ENCODE data around the gene CAMK2B. TPM values are rescaled to one million over a fixed set of nuclear protein-coding genes. Genes with fewer than 3 reads are reported as not detected.
"Not testable (repeated sequence)": the region's sequence is repeated elsewhere in the genome, so short reads cannot be mapped to it uniquely, and the experiment has no call there.

Gene CAMK2B
- total RNA-seq, 2 donors from 2014 or later: 0.42 to 0.80 TPM

DNA sequence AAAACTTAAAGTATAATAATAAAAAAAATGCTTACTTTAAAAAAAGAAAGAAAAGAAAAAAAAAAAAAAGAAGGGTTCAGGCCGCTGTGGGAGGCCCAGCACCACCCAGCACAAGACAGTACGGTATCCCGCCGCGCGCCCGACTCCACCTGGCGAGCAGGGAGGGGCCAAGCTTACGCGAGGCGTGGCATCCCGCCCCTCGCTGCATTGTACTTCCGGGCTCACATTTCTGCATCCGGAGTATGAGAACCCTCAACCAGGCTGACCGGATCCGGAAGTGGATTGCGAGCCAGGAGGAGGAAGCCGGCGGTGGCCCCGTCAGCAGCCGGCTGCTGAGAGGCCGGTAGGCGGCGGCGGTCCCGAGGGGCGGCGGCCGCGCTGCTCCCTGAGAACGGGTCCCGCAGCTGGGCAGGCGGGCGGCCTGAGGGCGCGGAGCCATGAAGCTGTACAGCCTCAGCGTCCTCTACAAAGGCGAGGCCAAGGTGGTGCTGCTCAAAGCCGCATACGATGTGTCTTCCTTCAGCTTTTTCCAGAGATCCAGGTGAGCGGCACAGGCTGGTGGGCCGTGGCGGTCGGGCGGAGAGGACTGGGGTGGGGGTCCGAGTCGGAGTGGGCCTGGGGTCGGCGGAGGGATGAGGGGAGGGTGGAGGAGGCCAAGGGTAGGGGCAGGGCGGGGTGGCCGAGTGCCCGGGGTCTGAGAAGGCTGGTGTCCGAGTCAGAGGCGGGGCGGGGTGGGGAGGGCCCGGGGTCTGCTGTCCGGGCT, 124.5 kb downstream of the CAMK2B start, which contains the start of gene YKT6:
Gene YKT6 (plus strand): TSS at position 280 of the 763 bp plus-strand sequence. CDS start 158 bp downstream, at position 438.
- Histone ChIP-seq H3K4me1 (peaks cover 4% of the 10 kb centered on the region), H3K27ac (peak within 1 kb of the TSS; percentile 44), H3K27me3 (peaks cover 4% of the 10 kb centered on the region), H3K4me3 (peak within 1 kb of the TSS; percentile 84), H3K9ac (ENCODE audit: low read depth in 2 of 2, low read length in 2 of 2) (peak within 1 kb of the TSS; percentile 66 to 94), H3K36me3 (peaks cover 8% of the 10 kb centered on the region), H3K9me3 (no peaks in the 10 kb centered on the region)
- peak; percentile 96 for DNase-seq
- TF ChIP-seq, protein P1, sequence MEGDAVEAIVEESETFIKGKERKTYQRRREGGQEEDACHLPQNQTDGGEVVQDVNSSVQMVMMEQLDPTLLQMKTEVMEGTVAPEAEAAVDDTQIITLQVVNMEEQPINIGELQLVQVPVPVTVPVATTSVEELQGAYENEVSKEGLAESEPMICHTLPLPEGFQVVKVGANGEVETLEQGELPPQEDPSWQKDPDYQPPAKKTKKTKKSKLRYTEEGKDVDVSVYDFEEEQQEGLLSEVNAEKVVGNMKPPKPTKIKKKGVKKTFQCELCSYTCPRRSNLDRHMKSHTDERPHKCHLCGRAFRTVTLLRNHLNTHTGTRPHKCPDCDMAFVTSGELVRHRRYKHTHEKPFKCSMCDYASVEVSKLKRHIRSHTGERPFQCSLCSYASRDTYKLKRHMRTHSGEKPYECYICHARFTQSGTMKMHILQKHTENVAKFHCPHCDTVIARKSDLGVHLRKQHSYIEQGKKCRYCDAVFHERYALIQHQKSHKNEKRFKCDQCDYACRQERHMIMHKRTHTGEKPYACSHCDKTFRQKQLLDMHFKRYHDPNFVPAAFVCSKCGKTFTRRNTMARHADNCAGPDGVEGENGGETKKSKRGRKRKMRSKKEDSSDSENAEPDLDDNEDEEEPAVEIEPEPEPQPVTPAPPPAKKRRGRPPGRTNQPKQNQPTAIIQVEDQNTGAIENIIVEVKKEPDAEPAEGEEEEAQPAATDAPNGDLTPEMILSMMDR (IDR thresholded peaks at IDR 0.05): peak; percentile 40
- intact Hi-C loops (cut with DNase I): no loop called here

DNA sequence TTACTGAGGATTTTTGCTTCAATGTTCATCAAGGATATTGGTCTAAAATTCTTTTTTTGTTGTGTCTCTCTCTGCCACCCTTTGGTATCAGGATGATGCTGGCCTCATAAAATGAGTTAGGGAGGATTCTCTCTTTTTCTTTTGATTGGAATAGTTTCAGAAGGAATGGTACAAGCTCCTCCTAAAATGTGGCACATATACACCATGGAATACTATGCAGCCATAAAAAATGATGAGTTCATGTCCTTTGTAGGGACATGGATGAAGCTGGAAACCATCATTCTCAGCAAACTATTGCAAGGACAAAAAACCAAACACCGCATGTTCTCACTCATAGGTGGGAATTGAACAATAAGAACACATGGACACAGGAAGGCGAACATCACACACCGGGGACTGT, 125.2 kb downstream of the CAMK2B start:
- H3K4me3 ChIP-seq; H3K27ac ChIP-seq; H3K27me3 ChIP-seq; H3K4me1 ChIP-seq; H3K9me3 ChIP-seq; intact Hi-C loops (cut with DNase I); H3K36me3 ChIP-seq; H3K9ac ChIP-seq (ENCODE audit: low read depth in 2 of 2, low read length in 2 of 2); DNase-seq: not testable (repeated sequence)

DNA sequence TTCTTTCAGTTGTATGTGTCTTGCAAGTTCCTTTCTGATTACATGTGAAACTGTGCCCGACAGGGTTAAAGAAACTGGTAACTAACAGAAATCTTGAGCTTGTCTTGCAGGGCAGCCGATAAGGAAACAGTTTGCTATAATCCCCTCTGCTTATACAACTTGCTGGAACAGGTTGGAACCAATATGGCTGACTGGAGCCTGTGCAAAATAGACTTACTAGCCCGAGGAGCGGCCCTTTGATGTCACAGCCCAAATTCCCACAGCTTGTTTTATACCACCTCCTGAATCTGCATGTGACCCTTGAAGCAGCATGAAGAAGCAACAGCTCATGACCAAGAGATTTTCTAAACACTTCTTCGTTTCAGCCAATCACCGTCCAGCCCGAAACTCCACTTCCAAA, 127.9 kb downstream of the CAMK2B start:
- intact Hi-C loops (cut with DNase I): no loop called here
- DNase-seq: no peak

DNA sequence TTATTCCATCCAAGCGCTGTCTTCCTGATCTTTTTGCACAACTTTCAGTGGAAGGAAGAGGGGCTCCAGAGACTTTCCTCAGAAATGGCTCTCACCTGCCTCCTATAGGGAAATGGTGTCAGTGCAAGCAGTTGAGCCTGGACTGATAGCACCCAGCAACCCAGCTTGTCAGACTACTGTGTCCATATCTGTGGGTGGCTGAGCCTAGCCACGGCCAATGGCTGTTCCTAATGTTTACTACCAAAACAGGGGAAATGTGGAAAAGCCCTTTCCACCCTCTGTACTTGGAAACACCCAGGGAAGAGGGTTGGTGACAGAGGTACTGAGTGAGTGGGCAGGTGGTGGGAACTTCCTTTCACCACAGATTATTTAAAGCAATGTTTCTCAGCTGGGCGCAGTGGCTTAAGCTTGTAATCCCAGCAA, 128.9 kb downstream of the CAMK2B start:
- H3K27ac ChIP-seq: no peak overlapping the region
- TF ChIP-seq, protein P1 (IDR thresholded peaks at IDR 0.05): peak; percentile 47
- H3K4me3 ChIP-seq: no peak overlapping the region
- peaks cover 4% of the 10 kb centered on the region for H3K27me3 ChIP-seq
- H3K9ac ChIP-seq (ENCODE audit: low read depth in 2 of 2, low read length in 2 of 2): no peak overlapping the region
- H3K9me3 ChIP-seq: no peaks in the 10 kb centered on the region
- no peaks in the 10 kb centered on the region for H3K36me3 ChIP-seq
- DNase-seq: peak; percentile 38
- intact Hi-C loops (cut with DNase I): no loop called here
- no peaks in the 10 kb centered on the region for H3K4me1 ChIP-seq

More for the DNA sequence above, 127.9 kb downstream of the CAMK2B start:
- Histone ChIP-seq H3K27ac (no peak overlapping the region), H3K9me3 (no peaks in the 10 kb centered on the region), H3K9ac (ENCODE audit: low read depth in 2 of 2, low read length in 2 of 2) (no peak overlapping the region), H3K36me3 (no peaks in the 10 kb centered on the region), H3K4me1 (peaks cover 4% of the 10 kb centered on the region), H3K4me3 (no peak overlapping the region), H3K27me3 (peaks cover 4% of the 10 kb centered on the region)
- TF ChIP-seq, protein P1 (IDR thresholded peaks at IDR 0.05): no peak

DNA sequence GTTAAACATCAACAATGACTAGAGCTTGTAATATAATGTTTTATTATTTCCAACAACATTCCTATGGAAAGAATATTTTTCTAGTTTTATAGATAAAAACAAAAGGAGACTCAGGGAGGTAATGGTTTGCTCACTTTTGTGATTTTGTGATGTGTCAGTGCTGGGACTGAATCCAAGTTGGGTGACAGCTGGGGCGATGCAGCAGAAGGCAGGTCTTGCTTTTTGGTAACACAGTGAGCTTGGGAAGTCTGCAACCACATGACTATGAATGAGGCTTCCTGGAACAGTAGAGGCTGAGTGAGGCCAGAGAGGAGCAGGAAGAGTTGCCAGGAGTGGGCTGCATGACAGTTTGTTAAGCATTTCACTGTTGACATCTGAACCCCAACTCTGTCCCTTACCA, 129.5 kb downstream of the CAMK2B start:
- intact Hi-C loops (cut with DNase I): no loop called here
- H3K27ac ChIP-seq: no peak overlapping the region
- H3K4me1 ChIP-seq: no peaks in the 10 kb centered on the region
- peaks cover 4% of the 10 kb centered on the region for H3K27me3 ChIP-seq
- H3K9ac ChIP-seq (ENCODE audit: low read depth in 2 of 2, low read length in 2 of 2): no peak overlapping the region
- no peaks in the 10 kb centered on the region for H3K36me3 ChIP-seq
- TF ChIP-seq, protein P1 (IDR thresholded peaks at IDR 0.05): no peak
- DNase-seq: no peak
- no peak overlapping the region for H3K4me3 ChIP-seq
- no peaks in the 10 kb centered on the region for H3K9me3 ChIP-seq

DNA sequence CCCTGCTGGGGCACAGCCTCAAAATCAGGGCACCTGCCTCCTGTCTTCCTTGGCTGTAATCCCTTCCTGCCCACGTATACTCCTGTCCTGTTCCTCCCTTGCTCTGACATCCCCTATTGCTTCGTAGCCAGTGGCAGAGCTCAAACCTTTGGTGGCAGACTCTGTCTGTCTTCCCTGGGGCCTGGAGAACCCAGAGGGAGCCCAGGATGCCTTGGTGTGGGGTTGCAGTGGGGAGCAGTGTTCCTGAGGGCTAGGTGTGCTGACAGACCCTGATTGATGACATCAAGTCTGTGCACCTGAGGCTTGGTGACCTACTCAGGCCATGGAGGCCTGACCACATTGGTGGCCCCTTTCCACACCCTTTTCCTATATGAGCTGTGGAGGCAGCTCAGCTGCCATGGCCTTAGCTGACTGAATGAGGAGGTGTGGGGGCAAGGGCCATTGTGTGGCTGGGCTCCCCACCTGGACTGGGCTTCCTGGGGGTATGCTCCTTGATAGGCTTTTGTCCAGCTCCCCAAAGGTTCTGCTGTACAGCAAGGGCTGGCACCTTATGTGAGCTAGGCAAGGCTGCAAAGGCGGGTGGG, 130.7 kb downstream of the CAMK2B start:
- Histone ChIP-seq H3K27me3 (peaks cover 4% of the 10 kb centered on the region), H3K9me3 (no peaks in the 10 kb centered on the region), H3K4me3 (no peak overlapping the region), H3K4me1 (no peaks in the 10 kb centered on the region), H3K36me3 (no peaks in the 10 kb centered on the region), H3K27ac (no peak overlapping the region), H3K9ac (ENCODE audit: low read depth in 2 of 2, low read length in 2 of 2) (no peak overlapping the region)
- intact Hi-C loops (cut with DNase I): no loop called here
- TF ChIP-seq, protein P1 (IDR thresholded peaks at IDR 0.05): no peak
- DNase-seq: no peak
